Mesenchymal stem cell (in vitro differentiated cells and primary cell): ENCODE results near the gene SMARCA4.

Source experiments
- DNase-seq: peaks from one replicate; pipeline ENCODE4 v3.0.0-alpha.2; 2013
- H2AFZ ChIP-seq: one replicate; pipeline ENCODE4 v1.6.1; 2013; ENCODE audit warnings: low read depth, mild to moderate bottlenecking, control low read depth, inconsistent platforms, low read length, moderate library complexity
- H2AK5ac ChIP-seq: 2 replicates; pipeline ENCODE4 v1.6.1; 2013; ENCODE audit warnings: low read length, moderate library complexity, mild to moderate bottlenecking, inconsistent platforms; ENCODE audit not compliant: severe bottlenecking
- H2BK120ac ChIP-seq: one replicate; pipeline ENCODE4 v1.6.1; 2013; ENCODE audit warnings: low read depth, mild to moderate bottlenecking, inconsistent platforms, low read length, moderate library complexity
- H2BK12ac ChIP-seq, 2 experiments: one replicate each; pipeline ENCODE4 v1.6.1; 2013; ENCODE audit warnings: inconsistent platforms in 2 of 2, low read length in 2 of 2, mild to moderate bottlenecking in 2 of 2, moderate library complexity in 2 of 2, control low read depth in 1 of 2
- H2BK15ac ChIP-seq: one replicate; pipeline ENCODE4 v1.6.1; 2013; ENCODE audit warnings: mild to moderate bottlenecking, low read depth, inconsistent platforms; ENCODE audit not compliant: poor library complexity, severe bottlenecking
- H2BK5ac ChIP-seq: 2 replicates; pipeline ENCODE4 v1.6.1; 2013; ENCODE audit warnings: low read depth, mild to moderate bottlenecking, low read length, control low read depth, inconsistent platforms; ENCODE audit not compliant: poor library complexity, severe bottlenecking
- H3K14ac ChIP-seq, 2 experiments: one replicate each; pipeline ENCODE4 v1.6.1; 2013; ENCODE audit warnings: inconsistent platforms in 2 of 2, low read length in 2 of 2, control low read depth in 1 of 2, mild to moderate bottlenecking in 1 of 2, moderate library complexity in 1 of 2
- H3K18ac ChIP-seq, 2 experiments: one replicate each; pipeline ENCODE4 v1.6.1; 2013; ENCODE audit warnings: inconsistent platforms in 2 of 2, low read length in 2 of 2, control low read depth in 1 of 2, low read depth in 1 of 2, mild to moderate bottlenecking in 1 of 2
- H3K23ac ChIP-seq, 2 experiments: one replicate each; pipeline ENCODE4 v1.6.1; 2013; ENCODE audit warnings: inconsistent platforms in 2 of 2, low read length in 2 of 2, mild to moderate bottlenecking in 2 of 2, moderate library complexity in 2 of 2, control low read depth in 1 of 2
- H3K27ac ChIP-seq: 2 replicates; pipeline ENCODE4 v1.5.1; 2013; ENCODE audit warnings: mild to moderate bottlenecking, moderate library complexity, low read length, control low read depth, inconsistent platforms; ENCODE audit not compliant: poor library complexity, severe bottlenecking
- H3K27me3 ChIP-seq, 2 experiments: 2 replicates each; pipeline versions ENCODE4 v1.6.1 to v1.7.0; 2013; ENCODE audit warnings: low read length in 2 of 2, mild to moderate bottlenecking in 2 of 2, moderate library complexity in 2 of 2, control low read depth in 1 of 2, inconsistent platforms in 1 of 2; ENCODE audit not compliant: control insufficient read depth in 1 of 2, insufficient read depth in 1 of 2
- H3K36me3 ChIP-seq, 2 experiments: 2 replicates each; pipeline versions ENCODE4 v1.6.1 to v1.7.0; 2013; ENCODE audit warnings: low read length in 2 of 2, control low read depth in 1 of 2, inconsistent platforms in 1 of 2, low read depth in 1 of 2, mild to moderate bottlenecking in 1 of 2; ENCODE audit not compliant: insufficient read depth in 2 of 2, control insufficient read depth in 1 of 2
- H3K4ac ChIP-seq, 2 experiments: one replicate each; pipeline ENCODE4 v1.6.1; 2013; ENCODE audit warnings: inconsistent platforms in 2 of 2, low read length in 2 of 2, mild to moderate bottlenecking in 2 of 2, moderate library complexity in 2 of 2, control low read depth in 1 of 2, low read depth in 1 of 2
- H3K4me1 ChIP-seq: 2 replicates; pipeline ENCODE4 v1.6.1; 2013; ENCODE audit warnings: low read depth, low read length, control low read depth; ENCODE audit not compliant: control insufficient read depth, insufficient read depth
- H3K4me2 ChIP-seq: 2 replicates; pipeline ENCODE4 v1.6.1; 2013; ENCODE audit warnings: low read length, mild to moderate bottlenecking, inconsistent platforms; ENCODE audit not compliant: poor library complexity, severe bottlenecking
- H3K4me3 ChIP-seq, 2 experiments: 2 replicates each; pipeline versions ENCODE4 v1.5.1 to v1.7.0; 2013; ENCODE audit warnings: low read length in 2 of 2, mild to moderate bottlenecking in 2 of 2, control low read depth in 1 of 2, low read depth in 1 of 2; ENCODE audit not compliant: insufficient read depth in 1 of 2
- H3K79me1 ChIP-seq: replicated peaks from 2 replicates; pipeline ENCODE4 v1.6.1; 2013; ENCODE audit warnings: mild to moderate bottlenecking, control low read depth, low read length, inconsistent platforms; ENCODE audit not compliant: poor library complexity, severe bottlenecking
- H3K9ac ChIP-seq: 2 replicates; pipeline ENCODE4 v1.7.0; 2013; ENCODE audit warnings: mild to moderate bottlenecking, low read length, moderate library complexity
- H3K9me3 ChIP-seq: 2 replicates; pipeline ENCODE4 v1.7.0; 2013; ENCODE audit warnings: mild to moderate bottlenecking, low read length; ENCODE audit not compliant: control insufficient read depth
- H4K8ac ChIP-seq: one replicate; pipeline ENCODE4 v1.6.1; 2013; ENCODE audit warnings: inconsistent platforms, mild to moderate bottlenecking, low read length, moderate library complexity
- H4K91ac ChIP-seq: one replicate; pipeline ENCODE4 v1.6.1; 2013; ENCODE audit warnings: mild to moderate bottlenecking, low read length, inconsistent platforms
- WGBS: methylation state at CpG from one replicate; pipeline ENCODE4 v1.1.7; 2013; ENCODE audit warnings: mixed read lengths; 5-methylcytosine and 5-hydroxymethylcytosine counted together

The SMARCA4 gene

DNA sequence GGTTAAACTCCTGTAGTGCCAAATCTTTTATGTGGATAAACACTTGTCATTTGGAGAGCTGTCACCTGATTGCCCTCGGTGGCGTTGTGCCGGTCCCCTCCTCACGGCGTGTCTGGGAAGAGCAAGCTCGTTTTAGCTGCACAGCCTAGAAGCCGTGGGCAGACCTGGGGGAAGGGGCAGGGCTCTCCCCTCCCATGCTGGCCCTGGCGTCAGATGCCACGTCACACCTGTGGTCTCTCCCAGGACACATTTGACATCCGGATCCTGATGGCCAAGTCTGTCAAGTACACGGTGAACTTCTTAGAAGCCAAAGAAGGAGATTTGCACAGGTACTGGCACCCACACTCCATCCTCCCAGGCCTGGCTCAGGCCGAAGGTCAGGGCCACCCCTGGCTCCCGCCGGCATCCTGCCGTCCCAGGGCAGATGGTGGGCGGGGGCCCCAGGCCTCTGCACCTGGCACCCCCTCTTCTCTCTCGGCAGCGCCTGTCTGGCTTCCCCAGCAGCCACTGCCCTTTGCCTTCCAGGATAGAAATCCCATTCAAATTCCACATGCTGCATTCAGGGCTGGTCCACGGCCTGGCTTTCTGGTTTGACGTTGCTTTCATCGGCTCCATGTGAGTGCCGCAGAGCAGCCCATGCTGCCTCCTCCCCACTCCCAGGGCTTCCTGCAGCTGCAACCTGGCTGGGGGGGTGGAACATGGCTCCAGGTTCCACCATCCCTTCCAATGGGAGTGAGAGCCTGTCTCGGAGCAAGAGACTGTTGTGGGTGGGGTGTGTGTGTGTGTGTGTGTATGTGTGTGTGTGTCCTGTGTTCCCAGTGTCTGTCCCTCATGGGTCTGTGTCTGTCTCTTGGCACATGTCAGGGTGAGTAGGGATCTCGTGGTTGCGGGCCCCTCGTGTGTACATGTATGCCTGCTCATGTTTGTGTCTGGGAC lies 41.2 kb upstream of the SMARCA4 start:
- Histone ChIP-seq H3K18ac (no peak overlapping the region), H3K4me3 (no peak overlapping the region), H3K9ac (no peak overlapping the region), H3K27ac (no peak overlapping the region), H4K91ac (no peak overlapping the region), H3K36me3 (peaks cover 70 to 79% of the 10 kb centered on the region in 2 experiments), H3K4me1 (peaks cover 23% of the 10 kb centered on the region), H2AFZ (no peak overlapping the region), H2BK15ac (no peak overlapping the region), H3K9me3 (no peaks in the 10 kb centered on the region), H3K4ac (no peak overlapping the region), H2BK120ac (no peak overlapping the region), H2BK12ac (peak overlapping the region in 1 of 2 experiments; percentile 10), H2BK5ac (no peak overlapping the region), H2AK5ac (no peak overlapping the region), H3K14ac (no peak overlapping the region), H3K23ac (no peak overlapping the region), H4K8ac (no peak overlapping the region), H3K4me2 (no peak overlapping the region), H3K79me1 (peaks cover 25% of the 10 kb centered on the region), H3K27me3 (no peaks in the 10 kb centered on the region)
- no peak for DNase-seq
- WGBS: 96% methylated on average over 26 of the region's 26 CpGs

DNA sequence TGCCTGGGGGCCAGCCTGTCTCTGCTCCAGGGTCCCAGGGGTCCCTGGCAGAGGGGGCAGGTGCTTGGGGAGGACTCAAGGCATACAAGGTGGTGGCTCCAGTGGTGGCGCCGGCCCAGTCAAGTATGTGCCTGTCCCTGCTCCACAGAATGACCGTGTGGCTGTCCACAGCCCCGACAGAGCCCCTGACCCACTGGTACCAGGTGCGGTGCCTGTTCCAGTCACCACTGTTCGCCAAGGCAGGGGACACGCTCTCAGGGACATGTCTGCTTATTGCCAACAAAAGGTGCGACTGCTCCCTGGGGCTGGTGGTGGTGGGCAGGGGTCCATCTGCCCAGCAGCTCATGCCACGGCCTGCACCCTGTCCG lies 40.6 kb upstream of the SMARCA4 start:
- H3K27me3 ChIP-seq: no peaks in the 10 kb centered on the region
- no peak overlapping the region for H2AFZ ChIP-seq
- DNase-seq: no peak
- no peak overlapping the region for H2BK5ac ChIP-seq
- H3K36me3 ChIP-seq: peaks cover 74 to 79% of the 10 kb centered on the region in 2 experiments
- no peak overlapping the region for H2AK5ac ChIP-seq
- no peak overlapping the region for H3K18ac ChIP-seq
- no peak overlapping the region for H2BK15ac ChIP-seq
- no peak overlapping the region for H3K9ac ChIP-seq
- H3K4me3 ChIP-seq: no peak overlapping the region
- H3K27ac ChIP-seq: no peak overlapping the region
- WGBS: 97% methylated on average over 10 of the region's 10 CpGs
- peaks cover 27% of the 10 kb centered on the region for H3K79me1 ChIP-seq
- peaks cover 17% of the 10 kb centered on the region for H3K4me1 ChIP-seq
- H2BK12ac ChIP-seq: no peak overlapping the region
- no peak overlapping the region for H3K4ac ChIP-seq
- no peaks in the 10 kb centered on the region for H3K9me3 ChIP-seq
- H3K4me2 ChIP-seq: no peak overlapping the region
- no peak overlapping the region for H3K23ac ChIP-seq
- no peak overlapping the region for H3K14ac ChIP-seq
- no peak overlapping the region for H4K8ac ChIP-seq
- no peak overlapping the region for H4K91ac ChIP-seq
- H2BK120ac ChIP-seq: no peak overlapping the region

DNA sequence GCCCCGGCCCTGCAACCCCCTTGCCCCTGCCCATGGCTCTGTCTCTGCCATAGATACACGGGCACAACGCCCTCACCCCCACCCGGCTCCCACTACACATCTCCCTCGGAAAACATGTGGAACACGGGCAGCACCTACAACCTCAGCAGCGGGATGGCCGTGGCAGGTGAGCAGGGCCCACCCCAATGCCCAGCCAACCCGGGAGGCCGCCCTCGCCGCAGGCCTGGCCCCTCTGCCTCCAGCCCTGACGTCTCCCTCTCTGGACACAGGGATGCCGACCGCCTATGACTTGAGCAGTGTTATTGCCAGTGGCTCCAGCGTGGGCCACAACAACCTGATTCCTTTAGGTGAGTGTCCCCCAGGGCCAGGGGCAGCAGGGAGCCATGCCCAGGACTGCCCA lies 40.0 kb upstream of the SMARCA4 start:
- H3K79me1 ChIP-seq: peaks cover 29% of the 10 kb centered on the region
- no peaks in the 10 kb centered on the region for H3K27me3 ChIP-seq
- no peak overlapping the region for H2BK120ac ChIP-seq
- no peak overlapping the region for H2BK12ac ChIP-seq
- H3K23ac ChIP-seq: no peak overlapping the region
- H3K27ac ChIP-seq: no peak overlapping the region
- H2BK15ac ChIP-seq: no peak overlapping the region
- no peak overlapping the region for H3K4ac ChIP-seq
- no peak overlapping the region for H2BK5ac ChIP-seq
- H2AK5ac ChIP-seq: no peak overlapping the region
- H3K4me2 ChIP-seq: no peak overlapping the region
- no peak for DNase-seq
- H3K4me1 ChIP-seq: peaks cover 12% of the 10 kb centered on the region
- no peaks in the 10 kb centered on the region for H3K9me3 ChIP-seq
- no peak overlapping the region for H4K8ac ChIP-seq
- H4K91ac ChIP-seq: no peak overlapping the region
- no peak overlapping the region for H3K14ac ChIP-seq
- 96% methylated on average over 16 of the region's 16 CpGs for WGBS
- no peak overlapping the region for H2AFZ ChIP-seq
- no peak overlapping the region for H3K18ac ChIP-seq
- H3K9ac ChIP-seq: no peak overlapping the region
- peaks cover 79 to 83% of the 10 kb centered on the region in 2 experiments for H3K36me3 ChIP-seq
- H3K4me3 ChIP-seq: no peak overlapping the region

DNA sequence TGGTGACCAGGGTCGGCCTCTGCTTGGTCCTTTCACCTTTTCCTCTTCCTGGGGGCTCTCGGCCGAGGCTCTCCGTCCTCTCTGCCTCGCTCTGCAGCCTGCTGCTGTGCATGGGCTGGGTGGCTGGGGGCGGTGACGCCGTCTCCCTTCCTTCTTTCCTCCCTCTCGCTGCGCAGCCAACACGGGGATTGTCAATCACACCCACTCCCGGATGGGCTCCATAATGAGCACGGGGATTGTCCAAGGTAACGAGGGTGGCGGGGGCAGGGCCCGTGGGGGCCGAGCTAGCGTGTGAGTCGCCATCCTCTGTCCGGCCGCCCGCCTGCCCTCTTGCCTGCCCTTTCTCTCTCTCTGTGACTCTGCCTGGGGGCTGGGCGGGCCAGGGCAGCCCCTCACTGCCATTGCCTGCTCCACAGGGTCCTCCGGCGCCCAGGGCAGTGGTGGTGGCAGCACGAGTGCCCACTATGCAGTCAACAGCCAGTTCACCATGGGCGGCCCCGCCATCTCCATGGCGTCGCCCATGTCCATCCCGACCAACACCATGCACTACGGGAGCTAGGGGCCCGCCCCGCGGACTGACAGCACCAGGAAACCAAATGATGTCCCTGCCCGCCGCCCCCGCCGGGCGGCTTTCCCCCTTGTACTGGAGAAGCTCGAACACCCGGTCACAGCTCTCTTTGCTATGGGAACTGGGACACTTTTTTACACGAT lies 39.5 kb upstream of the SMARCA4 start:
- H3K18ac ChIP-seq: no peak overlapping the region
- peaks cover 26% of the 10 kb centered on the region for H3K79me1 ChIP-seq
- no peak overlapping the region for H2BK15ac ChIP-seq
- DNase-seq: no peak
- no peak overlapping the region for H3K27ac ChIP-seq
- no peak overlapping the region for H3K23ac ChIP-seq
- H2AFZ ChIP-seq: no peak overlapping the region
- H3K4ac ChIP-seq: no peak overlapping the region
- H3K14ac ChIP-seq: no peak overlapping the region
- no peak overlapping the region for H2BK5ac ChIP-seq
- H4K91ac ChIP-seq: no peak overlapping the region
- H2BK120ac ChIP-seq: no peak overlapping the region
- H3K4me1 ChIP-seq: peaks cover 6% of the 10 kb centered on the region
- 91% methylated on average over 43 of the region's 43 CpGs for WGBS
- no peaks in the 10 kb centered on the region for H3K27me3 ChIP-seq
- no peak overlapping the region for H2AK5ac ChIP-seq
- no peak overlapping the region for H3K9ac ChIP-seq
- no peak overlapping the region for H4K8ac ChIP-seq
- no peak overlapping the region for H3K4me2 ChIP-seq
- H3K9me3 ChIP-seq: no peaks in the 10 kb centered on the region
- no peak overlapping the region for H3K4me3 ChIP-seq
- H3K36me3 ChIP-seq: peaks cover 76 to 79% of the 10 kb centered on the region in 2 experiments
- no peak overlapping the region for H2BK12ac ChIP-seq
